HepG2 (cell line): ENCODE data around the gene HHATL. TPM values are rescaled to one million over a fixed set of nuclear protein-coding genes. Genes with fewer than 3 reads are reported as not detected.

Experiments used
- ATAC-seq: fragments of 200-7000 bp; cut with Tn5 transposase; 3 replicates; pipeline ENCODE4 v1.9.1; 2020; ENCODE audit warnings: mild to moderate bottlenecking, moderate library complexity
- BruUV-seq: library from RNA; stranded (reverse); fragments of 400-500 nt; replicated peaks from 2 replicates; lab custom pipeline; 2021; lab: Mats Ljungman, UMichigan
- CTCF ChIA-PET: fragments of 300-600 bp; formaldehyde crosslinking; extraction: SDS; loops from one replicate; lab custom pipeline; 2021; ENCODE audit warnings: low total read pairs, inconsistent platforms, low intra/inter-chr PET ratio; lab: Yijun Ruan, JAX
- POLR2A ChIA-PET: fragments of 350-600 bp; sonication (Branson Sonifier 250); formaldehyde crosslinking; loops from one replicate; lab custom pipeline; 2020; ENCODE audit warnings: antibody characterized with exemption, inconsistent platforms; lab: Yijun Ruan, JAX
- DNase-seq: peaks from one replicate; pipeline ENCODE4 v3.0.0-alpha.2; 2015; ENCODE audit warnings: low spot score
- FAIRE-seq: peaks from 3 replicates; lab custom pipeline; 2011; peaks lifted over from hg19 to GRCh38; lab: Jason Lieb, UNC
- H2AFZ ChIP-seq: one replicate; pipeline ENCODE4 v1.6.1; 2011; ENCODE audit warnings: low read length, inconsistent platforms
- H3K27ac ChIP-seq: fragments of 300-600 bp; 3 replicates; pipeline ENCODE4 v1.8.0; 2011; ENCODE audit warnings: mixed run types, mild to moderate bottlenecking, mixed read lengths, low read length, inconsistent platforms; ENCODE audit not compliant: insufficient read depth; ENCODE audit errors: extremely low read length
- H3K27me3 ChIP-seq, 2 experiments: fragments of 200-600 bp in 1 of 2; 2 replicates in 1 of 2; 3 replicates in 1 of 2; pipeline versions ENCODE4 v1.6.0 to v1.8.0; 2011; ENCODE audit warnings: low read length in 2 of 2, mild to moderate bottlenecking in 2 of 2, moderate library complexity in 2 of 2, inconsistent platforms in 1 of 2; ENCODE audit not compliant: insufficient read depth in 2 of 2, control insufficient read depth in 1 of 2
- H3K36me3 ChIP-seq, 2 experiments: fragments of 200-600 bp in 1 of 2; replicated peaks in 1 of 2; 2 replicates in 1 of 2; 3 replicates in 1 of 2; pipeline versions ENCODE4 v1.5.1 to v1.8.0; 2011; ENCODE audit warnings: low read length in 2 of 2, inconsistent platforms in 1 of 2; ENCODE audit not compliant: insufficient read depth in 2 of 2, control insufficient read depth in 1 of 2
- H3K4me1 ChIP-seq: 2 replicates; pipeline ENCODE4 v1.5.1; 2012; ENCODE audit warnings: low read length, inconsistent platforms; ENCODE audit not compliant: insufficient read depth
- H3K4me2 ChIP-seq: 2 replicates; pipeline ENCODE4 v1.6.0; 2011; ENCODE audit warnings: low read depth, low read length, inconsistent platforms
- H3K4me3 ChIP-seq, 3 experiments: fragments of 200-600 bp in 1 of 3; sonication (generic), shearing (Covaris generic) in 1 of 3; replicated peaks in 1 of 3; 2 replicates each; pipeline ENCODE4 v1.5.1; 2011 to 2016; ENCODE audit warnings: low read length in 3 of 3, inconsistent platforms in 2 of 3, low read depth in 2 of 3, mild to moderate bottlenecking in 2 of 3, control low read depth in 1 of 3, mixed read lengths in 1 of 3; ENCODE audit not compliant: insufficient read depth in 1 of 3
- H3K79me2 ChIP-seq: one replicate; pipeline ENCODE4 v1.6.1; 2011; ENCODE audit warnings: low read length, inconsistent platforms; ENCODE audit not compliant: insufficient read depth
- H3K9ac ChIP-seq: 2 replicates; pipeline ENCODE4 v1.6.0; 2011; ENCODE audit warnings: mild to moderate bottlenecking, low read depth, low read length, inconsistent platforms; ENCODE audit not compliant: insufficient read depth
- H3K9me3 ChIP-seq: 2 replicates; pipeline ENCODE4 v1.5.1; 2012; ENCODE audit warnings: mild to moderate bottlenecking, low read length
- H4K20me1 ChIP-seq: 2 replicates; pipeline ENCODE4 v1.6.0; 2011; ENCODE audit warnings: inconsistent platforms, mild to moderate bottlenecking, low read length, moderate library complexity; ENCODE audit not compliant: insufficient read depth
- ADNP ChIP-seq: sonication (generic); formaldehyde crosslinking; IDR thresholded peaks from 2 replicates; pipeline ENCODE4 v1.4.0; 2020; ENCODE audit warnings: missing genetic modification reagents
- GABPA ChIP-seq, 2 experiments: IDR thresholded peaks; 2 replicates each; pipeline ENCODE4 v1.6.1; 2011 to 2016; ENCODE audit warnings: low read depth in 2 of 2, low read length in 1 of 2, missing biosample characterization in 1 of 2, missing genetic modification characterization in 1 of 2
- MAFG ChIP-seq: sonication (generic); formaldehyde crosslinking; IDR thresholded peaks from 2 replicates; pipeline ENCODE4 v1.5.1; 2020; ENCODE audit warnings: mild to moderate bottlenecking, missing genetic modification reagents
- MLLT10 ChIP-seq: sonication (generic); formaldehyde crosslinking; IDR thresholded peaks from 2 replicates; pipeline ENCODE4 v1.4.0; 2020; ENCODE audit warnings: missing genetic modification reagents
- MXI1 ChIP-seq: IDR thresholded peaks from 3 replicates; pipeline ENCODE4 v1.6.1; 2012; ENCODE audit warnings: low read depth, low read length, inconsistent platforms, borderline replicate concordance
- NR3C1 ChIP-seq: sonication (generic); formaldehyde crosslinking; IDR thresholded peaks from 2 replicates; pipeline ENCODE4 v1.4.0; 2020; ENCODE audit warnings: missing genetic modification reagents
- TSC22D2 ChIP-seq: sonication (generic); formaldehyde crosslinking; IDR thresholded peaks from 2 replicates; pipeline ENCODE4 v1.5.1; 2020; ENCODE audit warnings: missing genetic modification reagents, mild to moderate bottlenecking, borderline replicate concordance
- U2AF1 ChIP-seq: fragments of 200-400 bp; formaldehyde crosslinking; optimal IDR thresholded peaks from 2 replicates; pipeline ENCODE3; 2017; ENCODE audit warnings: mild to moderate bottlenecking, low read depth, low read length
- ZFP62 ChIP-seq: sonication (generic); formaldehyde crosslinking; IDR thresholded peaks from 2 replicates; pipeline ENCODE4 v1.4.0; 2020; ENCODE audit warnings: missing genetic modification reagents
- ZNF234 ChIP-seq: sonication (generic); formaldehyde crosslinking; conservative IDR thresholded peaks from 2 replicates; pipeline ENCODE4 v1.5.1; 2020; ENCODE audit warnings: mild to moderate bottlenecking, missing genetic modification reagents
- ZNF496 ChIP-seq: sonication (generic); formaldehyde crosslinking; IDR thresholded peaks from 2 replicates; pipeline ENCODE4 v1.8.1; 2023; ENCODE audit warnings: mild to moderate bottlenecking, moderate library complexity, missing genetic modification reagents; ENCODE audit not compliant: insufficient replicate concordance
- ZNF7 ChIP-seq: IDR thresholded peaks from 2 replicates; pipeline ENCODE4 v1.6.1; 2016; ENCODE audit warnings: missing biosample characterization, missing genetic modification reagents
- WGBS: methylation state at CpG from one replicate; pipeline ENCODE4 v1.1.6; 2017; ENCODE audit warnings: low lambda C conversion rate; 5-methylcytosine and 5-hydroxymethylcytosine counted together
- in situ Hi-C: cut with HindIII; loops from 2 replicates; pipeline ENCODE4 v1.10.0; 2017; ENCODE audit warnings: low pct_unique_long_range_greater_than_20kb; ENCODE audit not compliant: extremely low pct_ligation_motif_present
- intact Hi-C: fragments of 100-400 bp; cut with micrococcal nuclease; formaldehyde crosslinking; loops from one replicate; pipeline ENCODE4 v1.10.0; 2022; ENCODE audit not compliant: unreplicated experiment
- polyA plus RNA-seq, 8 experiments: library from polyadenylated mRNA; depleted of rRNA in 3 of 8; stranded (reverse) in 7 of 8; unstranded in 1 of 8; fragments of >200 nt; fragmentation: Illumina TruSeq in 4 of 8; extraction: Trizol in 4 of 8; gene quantifications; 2 replicates each; pipeline versions ENCODE4 v1.2.1 to v1.2.3, GENCODE V29; 2011 to 2016; ENCODE audit warnings: low read depth in 4 of 8, missing spikeins in 1 of 8, mixed read lengths in 1 of 8; ENCODE audit not compliant: insufficient read depth in 1 of 8
- total RNA-seq, 5 experiments: library from RNA; depleted of rRNA; stranded (reverse); fragments of >200 nt; fragmentation: Illumina TruSeq; extraction: Trizol; gene quantifications; 2 replicates each; pipeline ENCODE4 v1.2.3, GENCODE V29; 2016; ENCODE audit warnings: low read depth in 1 of 5
- TF ChIP-seq, protein P1 (sequence below): sonication (generic); formaldehyde crosslinking; IDR thresholded peaks from 2 replicates; pipeline ENCODE4 v1.4.0; 2020; ENCODE audit warnings: missing genetic modification reagents
- TF ChIP-seq, protein P2 (sequence below), 2 experiments: IDR thresholded peaks; 2 replicates each; pipeline ENCODE4 v1.6.1; 2011 to 2012; ENCODE audit warnings: low read length in 2 of 2, borderline replicate concordance in 1 of 2, low read depth in 1 of 2, mild to moderate bottlenecking in 1 of 2, moderate library complexity in 1 of 2

Gene HHATL
- total and polyA plus RNA-seq, 2 of the 13 experiments (the other 11 are each of a cell fraction or from before 2014, with no cell fraction given): 0.26 TPM; not detected in 1

DNA sequence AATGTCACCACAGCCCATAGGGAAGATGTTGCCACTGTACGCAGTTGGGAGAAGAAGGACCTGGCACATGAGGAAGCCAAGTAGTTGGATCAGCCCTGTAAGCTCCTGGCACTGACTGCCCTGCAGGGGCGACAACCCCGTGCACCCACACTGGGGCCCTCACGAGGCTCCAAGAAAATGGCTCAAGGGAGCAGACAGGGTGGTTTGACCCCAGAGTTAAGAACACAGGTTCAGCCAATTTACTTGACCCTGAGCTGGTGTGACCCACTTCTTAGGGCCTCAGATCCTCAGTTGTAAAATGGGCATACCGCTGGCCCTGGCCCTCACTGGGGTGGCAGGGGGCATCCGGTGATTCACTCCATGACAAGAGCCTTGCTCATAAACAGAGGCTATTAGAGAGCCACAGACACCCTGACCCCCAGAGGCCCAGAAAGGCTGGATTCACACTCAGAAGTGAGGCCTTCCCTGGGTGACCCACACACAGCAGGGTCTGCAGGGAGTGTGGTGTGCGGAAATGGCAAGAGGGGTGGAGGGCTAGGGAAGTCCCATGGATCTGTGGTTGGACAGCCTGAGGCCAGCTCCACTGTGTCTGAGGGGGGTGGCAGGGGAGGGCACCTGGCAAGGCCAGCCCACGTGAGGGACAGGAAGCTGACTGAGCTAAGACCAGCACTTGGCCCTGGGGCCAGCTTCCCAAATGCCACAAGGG lies 1.7 kb upstream of the HHATL start:
- intact Hi-C loops: no loop called here

More for the DNA sequence above, 1.7 kb upstream of the HHATL start:
- Histone ChIP-seq H3K36me3 (no peaks in the 10 kb centered on the region), H2AFZ (no peak overlapping the region), H3K9me3 (no peaks in the 10 kb centered on the region), H4K20me1 (no peaks in the 10 kb centered on the region), H3K4me3 (no peak overlapping the region), H3K4me1 (no peaks in the 10 kb centered on the region), H3K4me2 (no peak overlapping the region), H3K9ac (no peak overlapping the region), H3K79me2 (no peaks in the 10 kb centered on the region), H3K27ac (no peak overlapping the region), H3K27me3 (peaks cover 3 to 10% of the 10 kb centered on the region in 2 experiments; a peak in 3 of 5 replicates)
- DNase-seq (no peak), FAIRE-seq (no peak), ATAC-seq (no peak)
- POLR2A ChIA-PET: no interaction called here
- WGBS: 29% methylated on average over 5 of the region's 8 CpGs
- no peak for TF ChIP-seq ADNP (CRISPR knock-in tag)
- no peak for TF ChIP-seq ZNF234 (CRISPR knock-in tag)
- TF ChIP-seq, protein P1, sequence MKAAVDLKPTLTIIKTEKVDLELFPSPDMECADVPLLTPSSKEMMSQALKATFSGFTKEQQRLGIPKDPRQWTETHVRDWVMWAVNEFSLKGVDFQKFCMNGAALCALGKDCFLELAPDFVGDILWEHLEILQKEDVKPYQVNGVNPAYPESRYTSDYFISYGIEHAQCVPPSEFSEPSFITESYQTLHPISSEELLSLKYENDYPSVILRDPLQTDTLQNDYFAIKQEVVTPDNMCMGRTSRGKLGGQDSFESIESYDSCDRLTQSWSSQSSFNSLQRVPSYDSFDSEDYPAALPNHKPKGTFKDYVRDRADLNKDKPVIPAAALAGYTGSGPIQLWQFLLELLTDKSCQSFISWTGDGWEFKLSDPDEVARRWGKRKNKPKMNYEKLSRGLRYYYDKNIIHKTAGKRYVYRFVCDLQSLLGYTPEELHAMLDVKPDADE: no peak
- no peak for TF ChIP-seq ZNF7 (CRISPR knock-in tag)
- TF ChIP-seq NR3C1: no peak
- TF ChIP-seq U2AF1: no peak
- TF ChIP-seq GABPA (IDR thresholded peaks at IDR 0.05; ENCODE audit: low read depth, low read length): no peak
- no peak for TF ChIP-seq GABPA (CRISPR knock-in tag; IDR thresholded peaks at IDR 0.05; ENCODE audit: low read depth)
- no peak for TF ChIP-seq TSC22D2 (CRISPR knock-in tag)
- no peak for TF ChIP-seq MAFG
- TF ChIP-seq MLLT10 (CRISPR knock-in tag): no peak
- TF ChIP-seq, protein P2, sequence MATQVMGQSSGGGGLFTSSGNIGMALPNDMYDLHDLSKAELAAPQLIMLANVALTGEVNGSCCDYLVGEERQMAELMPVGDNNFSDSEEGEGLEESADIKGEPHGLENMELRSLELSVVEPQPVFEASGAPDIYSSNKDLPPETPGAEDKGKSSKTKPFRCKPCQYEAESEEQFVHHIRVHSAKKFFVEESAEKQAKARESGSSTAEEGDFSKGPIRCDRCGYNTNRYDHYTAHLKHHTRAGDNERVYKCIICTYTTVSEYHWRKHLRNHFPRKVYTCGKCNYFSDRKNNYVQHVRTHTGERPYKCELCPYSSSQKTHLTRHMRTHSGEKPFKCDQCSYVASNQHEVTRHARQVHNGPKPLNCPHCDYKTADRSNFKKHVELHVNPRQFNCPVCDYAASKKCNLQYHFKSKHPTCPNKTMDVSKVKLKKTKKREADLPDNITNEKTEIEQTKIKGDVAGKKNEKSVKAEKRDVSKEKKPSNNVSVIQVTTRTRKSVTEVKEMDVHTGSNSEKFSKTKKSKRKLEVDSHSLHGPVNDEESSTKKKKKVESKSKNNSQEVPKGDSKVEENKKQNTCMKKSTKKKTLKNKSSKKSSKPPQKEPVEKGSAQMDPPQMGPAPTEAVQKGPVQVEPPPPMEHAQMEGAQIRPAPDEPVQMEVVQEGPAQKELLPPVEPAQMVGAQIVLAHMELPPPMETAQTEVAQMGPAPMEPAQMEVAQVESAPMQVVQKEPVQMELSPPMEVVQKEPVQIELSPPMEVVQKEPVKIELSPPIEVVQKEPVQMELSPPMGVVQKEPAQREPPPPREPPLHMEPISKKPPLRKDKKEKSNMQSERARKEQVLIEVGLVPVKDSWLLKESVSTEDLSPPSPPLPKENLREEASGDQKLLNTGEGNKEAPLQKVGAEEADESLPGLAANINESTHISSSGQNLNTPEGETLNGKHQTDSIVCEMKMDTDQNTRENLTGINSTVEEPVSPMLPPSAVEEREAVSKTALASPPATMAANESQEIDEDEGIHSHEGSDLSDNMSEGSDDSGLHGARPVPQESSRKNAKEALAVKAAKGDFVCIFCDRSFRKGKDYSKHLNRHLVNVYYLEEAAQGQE (IDR thresholded peaks at IDR 0.05; ENCODE audit: borderline replicate concordance in 1 of 2, low read depth in 1 of 2, low read length in 2 of 2): no peak
- TF ChIP-seq MXI1: no peak
- no peak for TF ChIP-seq ZFP62 (CRISPR knock-in tag)
- no peak for TF ChIP-seq ZNF496
- CTCF ChIA-PET: no interaction called here
- no TSS peak for BruUV-seq
- in situ Hi-C loops: no loop called here
